Activated CD8-positive, alpha-beta T cell treated with anti-CD3 and anti-CD28 coated beads for 36 hours (primary cell): ENCODE data around the gene DDX17. TPM values are rescaled to one million over a fixed set of nuclear protein-coding genes. Genes with fewer than 3 reads are reported as not detected.

Experiments
- ATAC-seq: fragments of 200-7000 bp; cut with Tn5 transposase; one replicate; pipeline ENCODE4 v1.10.0; 2021; ENCODE audit warnings: mild to moderate bottlenecking, moderate library complexity
- CTCF ChIA-PET: fragments of 350-600 bp; sonication (Branson Sonifier 250); formaldehyde crosslinking; loops from one replicate; lab custom pipeline; 2021; ENCODE audit warnings: antibody characterized with exemption; lab: Charles Lee
- POLR2A ChIA-PET: fragments of 350-600 bp; sonication (Branson Sonifier 250); formaldehyde crosslinking; loops from one replicate; lab custom pipeline; 2021; ENCODE audit warnings: antibody characterized with exemption; lab: Charles Lee
- DNase-seq: peaks from one replicate; pipeline ENCODE4 v3.0.0-alpha.2; 2020
- H3K27ac Mint-ChIP-seq: one replicate; pipeline ENCODE4 v1.8.0; 2021; ENCODE audit warnings: mild to moderate bottlenecking, mixed read lengths
- H3K27me3 Mint-ChIP-seq: one replicate; pipeline ENCODE4 v1.8.0; 2021; ENCODE audit warnings: mixed read lengths
- H3K36me3 Mint-ChIP-seq: one replicate; pipeline ENCODE4 v1.8.0; 2021; ENCODE audit warnings: low read depth, mixed read lengths
- H3K4me1 Mint-ChIP-seq: one replicate; pipeline ENCODE4 v1.8.0; 2021; ENCODE audit warnings: low read depth, mixed read lengths
- H3K4me3 Mint-ChIP-seq: one replicate; pipeline ENCODE4 v1.8.0; 2021; ENCODE audit warnings: mild to moderate bottlenecking, moderate library complexity, mixed read lengths
- H3K9me3 Mint-ChIP-seq: one replicate; pipeline ENCODE4 v1.8.0; 2021; ENCODE audit warnings: mixed read lengths
- intact Hi-C: fragments of 100-400 bp; cut with micrococcal nuclease; formaldehyde crosslinking; loops from one replicate; pipeline ENCODE4 v1.10.0; 2022
- total RNA-seq, 2 experiments: library from RNA; stranded (reverse); gene quantifications; one replicate each; pipeline ENCODE4 v1.2.3, GENCODE V29; 2021
- TF ChIP-seq, protein P1 (sequence below): fragments of 200-600 bp; IDR thresholded peaks from one replicate; pipeline ENCODE4 v1.8.0; 2022; ENCODE audit warnings: antibody characterized with exemption, mild to moderate bottlenecking

The DDX17 gene
- total RNA-seq, 2 experiments from 2014 or later: 320 to 334 TPM

DNA sequence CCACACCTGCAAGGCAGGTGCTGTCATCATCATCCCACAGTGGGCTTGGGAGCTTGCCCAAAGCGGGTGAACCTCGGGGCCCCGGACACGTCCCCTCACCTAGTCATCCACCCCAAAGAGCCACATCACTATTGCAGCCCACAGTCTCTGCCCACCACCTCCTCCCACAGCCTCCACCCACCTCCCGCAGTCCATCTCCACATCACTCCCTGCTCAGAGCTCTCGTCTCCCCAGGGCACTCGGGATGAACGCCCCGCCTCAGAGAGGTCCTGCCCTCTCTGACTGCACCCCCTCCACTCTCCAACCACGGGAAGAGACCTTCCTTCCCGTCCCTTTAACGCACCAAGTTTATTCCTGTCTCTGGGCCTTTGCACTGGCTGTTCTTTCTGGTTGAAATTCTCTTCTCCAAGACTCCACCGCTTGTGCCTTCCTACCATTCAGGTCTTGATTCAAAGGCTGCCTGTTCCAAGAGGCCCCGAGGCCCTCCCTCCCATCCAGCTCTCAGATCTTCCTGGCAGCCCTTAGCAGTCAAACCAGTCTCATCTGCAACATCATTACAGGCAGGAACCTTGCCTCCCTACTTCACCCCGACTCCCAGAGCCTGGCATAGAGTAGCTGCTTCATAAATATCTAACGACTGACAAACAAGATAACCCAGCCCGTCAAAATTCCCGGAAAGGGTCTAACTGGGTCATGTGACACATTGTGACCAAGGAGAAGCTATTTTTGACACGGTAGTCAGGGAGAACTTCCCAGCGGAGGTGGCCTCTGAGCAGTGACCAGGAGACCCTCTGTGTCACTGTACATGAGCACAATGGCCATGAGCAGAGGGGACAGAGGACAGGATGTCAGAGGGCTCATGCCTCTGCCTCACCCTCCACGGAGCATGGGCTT lies 62.2 kb downstream of the DDX17 start:
- TF ChIP-seq, protein P1, sequence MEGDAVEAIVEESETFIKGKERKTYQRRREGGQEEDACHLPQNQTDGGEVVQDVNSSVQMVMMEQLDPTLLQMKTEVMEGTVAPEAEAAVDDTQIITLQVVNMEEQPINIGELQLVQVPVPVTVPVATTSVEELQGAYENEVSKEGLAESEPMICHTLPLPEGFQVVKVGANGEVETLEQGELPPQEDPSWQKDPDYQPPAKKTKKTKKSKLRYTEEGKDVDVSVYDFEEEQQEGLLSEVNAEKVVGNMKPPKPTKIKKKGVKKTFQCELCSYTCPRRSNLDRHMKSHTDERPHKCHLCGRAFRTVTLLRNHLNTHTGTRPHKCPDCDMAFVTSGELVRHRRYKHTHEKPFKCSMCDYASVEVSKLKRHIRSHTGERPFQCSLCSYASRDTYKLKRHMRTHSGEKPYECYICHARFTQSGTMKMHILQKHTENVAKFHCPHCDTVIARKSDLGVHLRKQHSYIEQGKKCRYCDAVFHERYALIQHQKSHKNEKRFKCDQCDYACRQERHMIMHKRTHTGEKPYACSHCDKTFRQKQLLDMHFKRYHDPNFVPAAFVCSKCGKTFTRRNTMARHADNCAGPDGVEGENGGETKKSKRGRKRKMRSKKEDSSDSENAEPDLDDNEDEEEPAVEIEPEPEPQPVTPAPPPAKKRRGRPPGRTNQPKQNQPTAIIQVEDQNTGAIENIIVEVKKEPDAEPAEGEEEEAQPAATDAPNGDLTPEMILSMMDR: no peak
- Mint-ChIP-seq H3K4me3 (no peak overlapping the region), H3K27me3 (no peaks in the 10 kb centered on the region), H3K4me1 (no peaks in the 10 kb centered on the region), H3K36me3 (no peaks in the 10 kb centered on the region), H3K9me3 (no peaks in the 10 kb centered on the region), H3K27ac (no peak overlapping the region)
- ATAC-seq: no peak
- POLR2A ChIA-PET: interaction anchor here (1.4 kb wide), 1 partner anchor 10 kb away, joined by 6 read pairs; no protein-coding TSS in a partner anchor
- intact Hi-C loops: no loop called here
- no peak for DNase-seq
- CTCF ChIA-PET: no interaction called here

DNA sequence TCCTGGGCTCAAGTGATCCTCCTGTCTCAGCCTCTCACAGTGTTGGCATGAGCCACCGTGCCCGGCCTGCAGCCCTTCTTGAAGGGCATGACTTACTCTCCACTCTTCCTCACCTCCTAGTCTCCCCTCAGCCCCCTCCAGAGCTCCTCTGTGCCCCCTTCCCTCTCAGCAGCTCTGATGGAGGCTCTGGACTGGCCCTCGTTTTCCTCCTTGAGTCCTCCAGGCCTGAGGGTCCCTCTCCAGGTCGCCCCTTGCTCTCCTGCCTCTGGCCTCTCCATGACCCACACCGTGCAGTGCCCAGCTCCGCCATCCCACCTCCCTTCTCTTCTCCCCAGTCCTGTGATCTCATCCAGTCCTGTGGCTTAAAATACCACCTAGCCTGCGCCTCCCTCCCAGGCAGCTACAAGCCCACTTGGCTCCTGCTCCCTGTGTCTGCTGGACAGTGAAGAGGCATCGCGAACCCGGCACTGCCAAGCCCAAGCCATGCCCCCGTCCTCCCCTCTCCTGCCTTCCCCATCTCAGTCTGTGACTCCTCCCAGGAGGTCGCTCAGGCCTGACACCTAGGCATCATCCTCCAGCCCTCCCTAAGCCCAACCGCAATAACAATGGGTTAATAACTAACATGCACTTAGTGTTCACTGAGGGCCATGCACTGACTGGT lies 63.0 kb downstream of the DDX17 start:
- Mint-ChIP-seq H3K9me3 (no peaks in the 10 kb centered on the region), H3K4me3 (no peak overlapping the region), H3K36me3 (no peaks in the 10 kb centered on the region), H3K27ac (no peak overlapping the region), H3K27me3 (no peaks in the 10 kb centered on the region), H3K4me1 (no peaks in the 10 kb centered on the region)
- ATAC-seq (no peak), DNase-seq (no peak)
- intact Hi-C loops: no loop called here
- TF ChIP-seq, protein P1: no peak
- CTCF ChIA-PET: no interaction called here
- POLR2A ChIA-PET: interaction anchor here (1.4 kb wide), 1 partner anchor 10 kb away, joined by 6 read pairs; no protein-coding TSS in a partner anchor

DNA sequence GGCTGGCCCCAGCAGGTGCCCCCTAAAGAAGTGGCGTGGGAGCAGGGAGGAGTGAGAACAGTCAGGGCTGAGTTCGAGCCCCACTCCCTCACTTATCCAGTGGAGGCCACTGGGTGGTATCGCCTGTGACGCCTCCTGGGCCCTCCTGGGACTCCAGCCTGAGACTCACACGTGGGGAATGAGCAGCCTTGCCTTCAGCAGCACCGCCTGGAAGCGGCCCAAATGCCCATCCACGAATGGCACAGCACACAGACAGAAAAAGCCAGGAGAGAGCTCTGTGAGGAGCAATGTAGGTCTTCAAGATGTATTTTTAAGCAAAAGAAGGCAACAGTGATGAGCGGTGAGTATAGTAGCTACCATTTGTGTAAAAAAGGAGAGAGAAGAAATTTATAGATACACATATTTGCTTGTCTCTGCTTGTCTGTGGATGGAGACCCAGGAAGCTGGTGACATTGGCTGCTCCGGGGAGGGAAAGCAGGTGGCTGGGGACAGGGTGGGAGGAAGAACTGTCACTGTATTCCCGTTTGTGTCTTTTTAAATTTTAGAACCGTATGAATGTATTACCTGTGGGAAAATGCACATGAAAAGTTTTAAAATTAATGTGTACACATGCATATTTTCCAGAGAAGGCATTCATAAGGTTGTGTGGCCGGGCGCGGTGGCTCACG lies 64.4 kb downstream of the DDX17 start:
- ATAC-seq: no peak
- POLR2A ChIA-PET: no interaction called here
- Mint-ChIP-seq H3K9me3 (no peaks in the 10 kb centered on the region), H3K4me1 (no peaks in the 10 kb centered on the region), H3K27me3 (no peaks in the 10 kb centered on the region), H3K27ac (no peak overlapping the region), H3K4me3 (no peak overlapping the region), H3K36me3 (no peaks in the 10 kb centered on the region)
- CTCF ChIA-PET: no interaction called here
- no peak for DNase-seq
- TF ChIP-seq, protein P1: no peak
- intact Hi-C loops: no loop called here

DNA sequence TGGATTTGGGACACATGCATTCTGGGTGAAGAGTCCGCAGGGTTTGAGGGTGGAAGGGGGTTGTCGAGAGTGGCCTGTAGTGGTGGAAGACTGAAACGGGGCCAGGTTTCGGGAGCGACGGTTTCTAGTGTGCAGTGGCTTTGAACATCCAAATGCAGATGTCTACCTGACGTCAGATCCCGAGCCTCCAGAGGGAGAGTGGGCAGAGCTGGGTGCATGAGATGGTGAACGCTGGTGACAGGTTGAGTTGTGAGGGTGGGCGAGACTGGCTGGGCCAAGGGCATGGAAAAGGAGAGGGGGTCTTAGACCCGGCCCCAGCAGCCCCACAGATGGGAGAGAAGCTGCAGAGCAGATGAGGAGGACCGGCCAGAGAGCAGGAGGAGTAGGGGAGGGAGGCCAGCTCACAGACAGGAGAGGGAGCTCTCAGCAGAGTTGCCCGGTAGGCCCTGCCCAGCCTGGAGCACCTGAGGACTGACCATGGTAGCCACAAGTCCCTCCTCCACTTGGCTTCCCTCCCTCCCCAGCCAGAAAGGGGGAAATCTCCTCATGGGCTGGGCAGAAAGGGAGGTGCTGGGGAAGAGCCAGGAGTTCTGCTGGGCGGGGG lies 65.3 kb downstream of the DDX17 start:
- no peak for ATAC-seq

More for the DNA sequence above, 65.3 kb downstream of the DDX17 start:
- Mint-ChIP-seq H3K4me3 (no peak overlapping the region), H3K4me1 (no peaks in the 10 kb centered on the region), H3K9me3 (no peaks in the 10 kb centered on the region), H3K36me3 (no peaks in the 10 kb centered on the region), H3K27ac (no peak overlapping the region), H3K27me3 (no peaks in the 10 kb centered on the region)
- CTCF ChIA-PET: interaction anchor here (1.3 kb wide), 1 partner anchor 131 kb away, joined by 4 read pairs; no protein-coding TSS in a partner anchor
- TF ChIP-seq, protein P1: no peak
- no peak for DNase-seq
- POLR2A ChIA-PET: no interaction called here
- intact Hi-C loops: no loop called here
